DND-41 (cell line): ENCODE data around the gene PIP5K1A.

Experiments
- ATAC-seq: fragments of 200-7000 bp; cut with Tn5 transposase; 3 replicates; pipeline ENCODE4 v1.9.1; 2021; ENCODE audit warnings: low read depth; ENCODE audit not compliant: insufficient read depth
- DNase-seq: peaks from one replicate; pipeline ENCODE4 v3.0.0-alpha.2; 2020
- H2AFZ ChIP-seq: 2 replicates; pipeline ENCODE4 v1.6.0; 2012; ENCODE audit warnings: low read depth, low read length
- H3K27ac ChIP-seq: 2 replicates; pipeline ENCODE4 v1.5.1; 2012; ENCODE audit warnings: low read length, inconsistent platforms
- H3K27me3 ChIP-seq: fragments of 200-600 bp; sonication (generic); 2 replicates; pipeline ENCODE4 v1.6.0; 2012; ENCODE audit warnings: low read length, mild to moderate bottlenecking, inconsistent platforms; ENCODE audit not compliant: insufficient read depth, poor library complexity
- H3K36me3 ChIP-seq: 2 replicates; pipeline ENCODE4 v1.5.1; 2012; ENCODE audit warnings: low read length, inconsistent platforms; ENCODE audit not compliant: insufficient read depth
- H3K4me1 ChIP-seq: 2 replicates; pipeline ENCODE4 v1.5.1; 2012; ENCODE audit warnings: mild to moderate bottlenecking, low read length; ENCODE audit not compliant: insufficient read depth
- H3K4me2 ChIP-seq: 2 replicates; pipeline ENCODE4 v1.6.0; 2012; ENCODE audit warnings: mild to moderate bottlenecking, moderate library complexity, low read length, inconsistent platforms; ENCODE audit not compliant: insufficient read depth
- H3K4me3 ChIP-seq, 2 experiments: fragments of 200-600 bp in 1 of 2; shearing (Covaris generic) in 1 of 2; 2 replicates each; pipeline ENCODE4 v1.5.1; 2012 to 2016; ENCODE audit warnings: inconsistent platforms in 2 of 2, low read length in 2 of 2, mild to moderate bottlenecking in 2 of 2, low read depth in 1 of 2, moderate library complexity in 1 of 2
- H3K79me2 ChIP-seq: 2 replicates; pipeline ENCODE4 v1.6.0; 2012; ENCODE audit warnings: low read length, inconsistent platforms; ENCODE audit not compliant: insufficient read depth
- H3K9ac ChIP-seq: 2 replicates; pipeline ENCODE4 v1.6.0; 2012; ENCODE audit warnings: low read depth, mild to moderate bottlenecking, inconsistent platforms, low read length, moderate library complexity
- H3K9me3 ChIP-seq: 2 replicates; pipeline ENCODE4 v1.5.1; 2012; ENCODE audit warnings: low read length, moderate library complexity, mild to moderate bottlenecking, inconsistent platforms; ENCODE audit not compliant: insufficient read depth, severe bottlenecking
- H4K20me1 ChIP-seq: 2 replicates; pipeline ENCODE4 v1.6.0; 2012; ENCODE audit warnings: low read length; ENCODE audit not compliant: insufficient read depth
- CTCF ChIP-seq: IDR thresholded peaks from 2 replicates; pipeline ENCODE4 v1.5.1; 2012; ENCODE audit warnings: borderline replicate concordance, low read length, moderate library complexity, mild to moderate bottlenecking; ENCODE audit not compliant: poor library complexity, severe bottlenecking; ENCODE audit errors: extremely low read depth
- EZH2 ChIP-seq: IDR thresholded peaks from 3 replicates; pipeline ENCODE4 v1.6.1; 2012; ENCODE audit warnings: borderline replicate concordance, low read depth, mild to moderate bottlenecking, moderate library complexity, low read length, inconsistent platforms; ENCODE audit not compliant: severe bottlenecking

Gene PIP5K1A

GRCh38 chr1:151259351-151259750 lies 61.0 kb downstream of the PIP5K1A start:
- no peak for ATAC-seq
- Histone ChIP-seq H3K4me3 (no peak overlapping the region), H3K36me3 (peaks cover 24% of the 10 kb centered on the region), H3K9ac (no peak overlapping the region), H3K4me2 (no peak overlapping the region), H3K4me1 (peaks cover 18% of the 10 kb centered on the region), H4K20me1 (peaks cover 8% of the 10 kb centered on the region; the same call in 1 of the 2 replicates), H3K27ac (no peak overlapping the region), H3K79me2 (peaks cover 76% of the 10 kb centered on the region), H2AFZ (no peak overlapping the region), H3K27me3 (no peaks in the 10 kb centered on the region), H3K9me3 (no peaks in the 10 kb centered on the region)
- TF ChIP-seq CTCF (no peak), EZH2 (no peak)
- no peak for DNase-seq

- Histone ChIP-seq H3K79me2 (peaks cover 16% of the 10 kb centered on the region; the same call in 1 of the 2 replicates), H3K9ac (no peak overlapping the region), H3K4me2 (no peak overlapping the region), H3K4me3 (no peak overlapping the region), H3K36me3 (peaks cover 68% of the 10 kb centered on the region), H3K4me1 (no peaks in the 10 kb centered on the region), H4K20me1 (peaks cover 4% of the 10 kb centered on the region; the same call in 1 of the 2 replicates), H2AFZ (no peak overlapping the region), H3K27me3 (no peaks in the 10 kb centered on the region), H3K27ac (no peak overlapping the region), H3K9me3 (no peaks in the 10 kb centered on the region)
- TF ChIP-seq CTCF, result no peak
- no peak for TF ChIP-seq EZH2
- ATAC-seq (no peak), DNase-seq (no peak)
These were observed 67.3 kb downstream of the PIP5K1A start for GRCh38 chr1:151265446-151266236.

GRCh38 chr1:151266315-151266714 lies 68.0 kb downstream of the PIP5K1A start:
- Histone ChIP-seq H3K27me3 (no peaks in the 10 kb centered on the region), H2AFZ (no peak overlapping the region), H3K4me3 (no peak overlapping the region), H3K4me2 (no peak overlapping the region), H3K79me2 (peaks cover 10% of the 10 kb centered on the region; the same call in 1 of the 2 replicates), H3K9ac (no peak overlapping the region), H4K20me1 (peaks cover 4% of the 10 kb centered on the region; the same call in 1 of the 2 replicates), H3K9me3 (no peaks in the 10 kb centered on the region), H3K4me1 (no peaks in the 10 kb centered on the region), H3K36me3 (peaks cover 68% of the 10 kb centered on the region), H3K27ac (no peak overlapping the region)
- DNase-seq (no peak), ATAC-seq (no peak)
- TF ChIP-seq CTCF, result no peak
- TF ChIP-seq EZH2, result no peak
